GM12875 (cell line): ENCODE measurements around the gene WASF2.
"Not testable (repeated sequence)": the region's sequence is repeated elsewhere in the genome, so short reads cannot be mapped to it uniquely, and the experiment has no call there.

Experiments
- H3K4me3 ChIP-seq: one replicate; pipeline ENCODE4 v1.5.1; 2011; ENCODE audit warnings: low read depth, low read length, control low read depth
- CTCF ChIP-seq: IDR thresholded peaks from 2 replicates; pipeline ENCODE4 v1.5.1; 2011; ENCODE audit warnings: low read depth, mild to moderate bottlenecking, control low read depth, inconsistent platforms, low read length, moderate library complexity, borderline replicate concordance; ENCODE audit not compliant: insufficient read depth

WASF2 gene

GRCh38 chr1:27413004-27413403 lies 77.0 kb downstream of the WASF2 start:
- no peak overlapping the region for H3K4me3 ChIP-seq
- no peak for TF ChIP-seq CTCF

- H3K4me3 ChIP-seq, result no peak overlapping the region
- no peak for TF ChIP-seq CTCF
These were observed 77.5 kb downstream of the WASF2 start for GRCh38 chr1:27412502-27412901.

GRCh38 chr1:27410709-27411108 lies 79.3 kb downstream of the WASF2 start:
- H3K4me3 ChIP-seq, result no peak overlapping the region
- TF ChIP-seq CTCF, result no peak

- no peak for TF ChIP-seq CTCF
- H3K4me3 ChIP-seq, result no peak overlapping the region
These were observed 80.3 kb downstream of the WASF2 start for GRCh38 chr1:27409669-27410068.

GRCh38 chr1:27408151-27408550 lies 81.8 kb downstream of the WASF2 start:
- no peak for TF ChIP-seq CTCF
- H3K4me3 ChIP-seq, result no peak overlapping the region

- not testable (repeated sequence) for H3K4me3 ChIP-seq
These were observed 83.2 kb downstream of the WASF2 start for GRCh38 chr1:27406791-27407190.

GRCh38 chr1:27406362-27406680 lies 83.6 kb downstream of the WASF2 start:
- no peak for TF ChIP-seq CTCF
- no peak overlapping the region for H3K4me3 ChIP-seq

- not testable (repeated sequence) for H3K4me3 ChIP-seq
These were observed 84.2 kb downstream of the WASF2 start for GRCh38 chr1:27405598-27406361.
